T1000 (cell line): Measurements from ENCODE around the gene PRRT3.
"Not testable (repeated sequence)": the region's sequence is repeated elsewhere in the genome, so short reads cannot be mapped to it uniquely, and the experiment has no call there.

ENCODE experiments used
- DNase-seq: peaks from one replicate; lab custom pipeline; 2025; ENCODE audit warnings: mixed read lengths; lab: John Stamatoyannopoulos, UW

Gene PRRT3

DNA sequence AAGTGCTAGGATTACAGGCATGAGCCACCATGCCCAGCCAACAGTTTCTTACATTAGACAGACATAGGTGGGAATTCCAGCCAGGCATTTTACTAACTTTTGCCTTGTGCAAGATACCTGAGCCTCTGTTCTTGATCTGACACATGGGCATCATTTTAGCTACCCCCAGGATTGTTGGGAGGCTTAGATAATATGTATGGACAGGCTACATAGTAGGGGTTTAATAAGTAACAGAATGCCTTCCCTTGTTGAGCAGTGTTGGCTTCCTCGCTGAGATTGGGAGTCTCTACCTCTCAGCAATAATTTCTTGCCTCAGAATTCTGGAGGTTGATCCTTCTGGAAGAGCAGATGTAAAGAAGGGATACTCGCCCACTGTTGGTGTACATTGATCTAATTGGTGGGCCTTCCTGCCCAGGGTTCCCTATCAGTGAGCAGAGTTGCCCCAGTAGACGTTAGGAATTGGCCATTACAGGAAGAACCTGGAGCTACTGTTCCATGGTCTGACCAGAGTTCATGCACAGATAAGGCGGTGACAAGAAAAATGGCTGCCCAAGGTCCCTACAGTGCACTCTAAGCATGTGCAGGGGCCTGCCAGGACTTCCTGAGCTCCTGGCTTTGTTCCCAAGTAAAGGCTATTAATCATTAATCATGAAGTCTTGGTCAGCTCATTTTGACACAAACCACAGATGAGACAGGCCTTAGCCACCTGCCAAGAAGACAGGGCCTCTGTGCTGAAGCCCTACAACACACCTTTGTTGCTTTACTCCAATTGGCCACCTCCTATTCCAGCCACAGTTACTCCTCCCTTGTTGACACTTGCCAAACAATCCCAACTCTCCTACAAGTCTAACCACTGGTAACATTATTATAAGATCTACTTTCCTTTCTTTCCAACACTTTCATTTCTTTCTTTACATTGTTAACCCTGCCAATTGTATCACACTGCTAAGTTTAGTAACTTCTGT lies 54.5 kb downstream of the PRRT3 start:
- DNase-seq, result no peak

DNA sequence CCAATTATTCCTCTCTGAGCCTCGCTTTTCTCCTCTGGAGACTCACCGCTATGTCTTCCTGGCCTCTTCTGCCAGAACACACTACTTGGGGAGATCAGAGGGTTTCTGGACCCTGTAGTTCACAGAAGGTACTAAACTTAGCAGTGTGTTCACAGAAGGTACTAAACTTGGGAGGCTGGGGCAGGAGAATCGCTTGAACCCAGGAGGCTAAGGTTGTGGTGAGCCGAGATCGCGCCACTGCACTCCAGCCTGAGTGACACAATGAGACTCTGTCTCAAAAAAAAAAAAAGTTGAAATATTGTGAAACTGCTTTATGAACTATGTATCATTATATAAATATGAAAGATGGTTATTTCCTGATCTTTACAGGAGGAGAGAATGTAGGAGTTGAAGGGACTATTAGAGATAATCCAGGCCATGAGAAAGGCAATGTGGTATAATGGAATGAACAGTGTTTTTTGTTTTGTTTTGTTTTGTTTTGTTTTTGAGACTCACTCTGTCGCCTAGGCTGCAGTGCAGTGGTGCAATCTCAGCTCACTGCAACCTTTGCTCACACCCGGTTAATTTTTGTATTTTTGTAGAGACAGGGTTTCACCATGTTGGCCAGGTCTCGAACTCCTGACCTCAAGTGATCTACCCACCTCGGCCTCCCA lies 55.3 kb downstream of the PRRT3 start:
- not testable (repeated sequence) for DNase-seq

DNA sequence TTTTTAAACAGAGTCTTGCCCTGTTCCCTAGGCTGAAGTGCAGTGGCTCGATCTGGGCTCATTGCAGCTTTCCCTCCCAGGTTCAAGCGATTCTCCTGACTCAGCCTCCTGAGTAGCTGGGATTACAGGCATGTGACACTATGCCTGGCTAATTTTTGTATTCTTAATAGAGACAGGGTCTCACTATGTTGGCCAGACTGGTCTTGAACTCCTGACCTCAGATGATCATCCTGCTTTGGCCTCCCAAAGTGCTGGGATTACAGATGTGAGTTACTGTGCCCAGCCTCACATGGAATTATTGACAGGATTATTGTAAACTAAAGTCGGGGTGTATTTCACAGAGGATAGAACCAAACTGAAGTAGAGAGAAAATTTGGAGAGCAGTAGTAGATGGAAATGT lies 56.5 kb downstream of the PRRT3 start:
- DNase-seq, result not testable (repeated sequence)
